Neural crest cell (in vitro differentiated cells): ENCODE results near the gene STARD8. TPM values are rescaled to one million over a fixed set of nuclear protein-coding genes. Genes with fewer than 3 reads are reported as not detected.
"Not testable (repeated sequence)": the region's sequence is repeated elsewhere in the genome, so short reads cannot be mapped to it uniquely, and the experiment has no call there.

Experiments
- DNase-seq: peaks from one replicate; pipeline ENCODE4 v3.0.0; 2021; ENCODE audit warnings: low read depth, mixed read lengths, low spot score
- H3K27ac Mint-ChIP-seq: one replicate; pipeline ENCODE4 v1.8.0; 2021; ENCODE audit warnings: mild to moderate bottlenecking, mixed read lengths; ENCODE audit not compliant: unreplicated experiment
- H3K27me3 Mint-ChIP-seq: 2 replicates; pipeline ENCODE4 v1.8.0; 2021; ENCODE audit warnings: low read depth, mild to moderate bottlenecking, mixed read lengths
- H3K36me3 Mint-ChIP-seq: 2 replicates; pipeline ENCODE4 v1.8.0; 2021; ENCODE audit warnings: low read depth, mild to moderate bottlenecking, mixed read lengths
- H3K4me1 Mint-ChIP-seq: 2 replicates; pipeline ENCODE4 v1.8.0; 2021; ENCODE audit warnings: mixed read lengths
- H3K4me3 Mint-ChIP-seq: one replicate; pipeline ENCODE4 v1.8.0; 2021; ENCODE audit warnings: mild to moderate bottlenecking, mixed read lengths
- H3K9me3 Mint-ChIP-seq: 2 replicates; pipeline ENCODE4 v1.8.0; 2021; ENCODE audit warnings: mixed read lengths
- CTCF ChIP-seq: fragments of 200-600 bp; sonication (generic); conservative IDR thresholded peaks from 2 replicates; pipeline ENCODE4 v1.5.0; 2021; ENCODE audit warnings: antibody characterized with exemption, mild to moderate bottlenecking
- total RNA-seq: library from RNA; stranded (reverse); gene quantifications from 2 replicates; pipeline ENCODE4 v1.2.1, GENCODE V29; 2021

Gene STARD8
- total RNA-seq, 1 donor from 2014 or later = 1.8 TPM

- TF ChIP-seq CTCF = no peak
- Mint-ChIP-seq H3K27me3 (no peaks in the 10 kb centered on the region), H3K4me3 (no peak overlapping the region), H3K4me1 (peaks cover 3% of the 10 kb centered on the region), H3K27ac (no peak overlapping the region), H3K36me3 (peaks cover 3% of the 10 kb centered on the region), H3K9me3 (peaks cover 7% of the 10 kb centered on the region)
- no peak for DNase-seq
Measured at GRCh38 chrX:68627986-68628385, 19.5 kb upstream of the STARD8 start.

GRCh38 chrX:68629936-68630335 is 17.5 kb upstream of the STARD8 start:
- not testable (repeated sequence) for H3K4me1 Mint-ChIP-seq, H3K27ac Mint-ChIP-seq, H3K4me3 Mint-ChIP-seq, H3K36me3 Mint-ChIP-seq, DNase-seq, H3K9me3 Mint-ChIP-seq, H3K27me3 Mint-ChIP-seq

GRCh38 chrX:68631336-68631735 is 16.1 kb upstream of the STARD8 start:
- no peak for DNase-seq
- Mint-ChIP-seq H3K4me3 (no peak overlapping the region), H3K27ac (no peak overlapping the region), H3K36me3 (peaks cover 3% of the 10 kb centered on the region), H3K4me1 (peaks cover 3% of the 10 kb centered on the region), H3K9me3 (peaks cover 5% of the 10 kb centered on the region), H3K27me3 (no peaks in the 10 kb centered on the region)
- TF ChIP-seq CTCF = no peak

DNA sequence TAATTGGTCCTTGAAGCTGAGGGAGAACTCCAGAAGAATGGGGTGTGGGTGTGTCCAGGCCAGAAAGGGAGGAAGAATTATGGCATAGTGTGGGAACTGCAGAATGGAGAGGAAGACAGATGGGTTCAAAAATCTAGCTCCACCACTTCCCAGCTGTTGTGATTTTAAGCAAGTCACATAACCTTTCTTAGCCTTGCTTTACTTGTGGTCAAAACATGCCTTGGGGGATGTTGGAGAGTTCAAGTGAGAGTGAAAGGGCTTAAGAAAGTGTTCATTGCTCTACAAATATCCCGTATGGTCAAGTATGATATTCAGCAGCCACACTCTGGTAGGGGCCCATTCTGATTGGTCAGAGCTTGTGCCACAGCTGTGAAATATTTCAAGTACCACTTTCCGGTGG is 15.0 kb upstream of the STARD8 start:
- no peak overlapping the region for H3K27ac Mint-ChIP-seq
- peaks cover 3% of the 10 kb centered on the region for H3K4me1 Mint-ChIP-seq
- TF ChIP-seq CTCF = no peak
- peaks cover 3% of the 10 kb centered on the region for H3K36me3 Mint-ChIP-seq
- no peaks in the 10 kb centered on the region for H3K27me3 Mint-ChIP-seq
- H3K9me3 Mint-ChIP-seq = peaks cover 3% of the 10 kb centered on the region
- DNase-seq = no peak
- no peak overlapping the region for H3K4me3 Mint-ChIP-seq

DNA sequence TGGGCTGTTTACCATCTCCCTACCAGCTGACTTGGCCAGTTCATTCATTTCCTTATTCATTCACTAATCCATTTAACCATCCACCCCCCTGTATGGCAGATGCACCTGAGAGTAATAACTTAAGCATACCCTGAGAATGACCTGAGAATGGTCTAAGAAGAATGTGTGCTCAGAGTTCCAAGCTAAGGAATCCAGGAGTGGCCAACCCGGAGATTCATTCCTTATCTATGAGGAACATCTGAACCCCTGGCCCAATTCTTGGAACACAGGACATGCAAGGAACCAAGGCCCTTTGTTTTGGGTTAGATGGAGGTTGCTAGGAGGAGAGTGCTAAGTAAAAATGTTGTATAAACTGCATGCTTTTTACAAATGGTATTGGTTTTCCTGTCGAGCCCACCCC is 13.5 kb upstream of the STARD8 start:
- Mint-ChIP-seq H3K36me3 (no peaks in the 10 kb centered on the region), H3K27ac (no peak overlapping the region), H3K27me3 (no peaks in the 10 kb centered on the region), H3K9me3 (no peaks in the 10 kb centered on the region), H3K4me3 (no peak overlapping the region), H3K4me1 (peaks cover 3% of the 10 kb centered on the region)
- no peak for DNase-seq
- no peak for TF ChIP-seq CTCF

GRCh38 chrX:68634649-68635227 is 12.7 kb upstream of the STARD8 start:
- TF ChIP-seq CTCF = no peak
- Mint-ChIP-seq H3K27me3 (no peaks in the 10 kb centered on the region), H3K27ac (no peak overlapping the region), H3K4me1 (peaks cover 3% of the 10 kb centered on the region), H3K4me3 (no peak overlapping the region), H3K9me3 (no peaks in the 10 kb centered on the region), H3K36me3 (no peaks in the 10 kb centered on the region)
- no peak for DNase-seq
